B cell (primary cell): Measurements from ENCODE around the gene SLC44A3. TPM values are rescaled to one million over a fixed set of nuclear protein-coding genes. Genes with fewer than 3 reads are reported as not detected.

Experiments
- ATAC-seq: fragments of 200-7000 bp; cut with Tn5 transposase; one replicate; pipeline ENCODE4 v1.10.0; 2021; ENCODE audit warnings: low read depth, mild to moderate bottlenecking, moderate number of reproducible peaks, moderate library complexity
- CTCF ChIA-PET: fragments of 350-600 bp; sonication (Branson Sonifier 250); formaldehyde crosslinking; loops from one replicate; lab custom pipeline; 2021; ENCODE audit warnings: antibody characterized with exemption, inconsistent platforms; lab: Charles Lee
- POLR2A ChIA-PET: fragments of 350-600 bp; sonication (Branson Sonifier 250); formaldehyde crosslinking; loops from one replicate; lab custom pipeline; 2021; ENCODE audit warnings: antibody characterized with exemption; lab: Charles Lee
- DNase-seq: peaks from one replicate; pipeline ENCODE4 v3.0.0; 2013
- H2AFZ ChIP-seq: 2 replicates; pipeline ENCODE4 v1.6.1; 2012; ENCODE audit warnings: mild to moderate bottlenecking, low read depth, low read length; ENCODE audit not compliant: insufficient read depth, poor library complexity, severe bottlenecking
- H3K27ac ChIP-seq, 2 donors: 1 replicate in 1 of 2; 2 replicates in 1 of 2; pipeline ENCODE4 v1.5.1; 2012 to 2013; ENCODE audit warnings: low read length in 2 of 2, mild to moderate bottlenecking in 2 of 2, moderate library complexity in 1 of 2
- H3K27me3 ChIP-seq, 4 experiments: fragments of 200-600 bp in 1 of 4; sonication (generic) in 1 of 4; replicated peaks in 1 of 4; 1 replicate in 2 of 4; 2 replicates in 2 of 4; pipeline versions ENCODE4 v1.6.1 to v1.7.0; 2013 to 2016; ENCODE audit warnings: low read length in 3 of 4, mild to moderate bottlenecking in 2 of 4, mixed read lengths in 1 of 4, moderate library complexity in 1 of 4; ENCODE audit not compliant: insufficient read depth in 4 of 4, control insufficient read depth in 3 of 4; ENCODE audit errors: control extremely low read depth in 1 of 4
- H3K36me3 ChIP-seq, 2 experiments: replicated peaks in 1 of 2; 1 replicate in 1 of 2; 2 replicates in 1 of 2; pipeline versions ENCODE4 v1.6.1 to v1.7.1; 2013; ENCODE audit warnings: low read length in 1 of 2; ENCODE audit not compliant: insufficient read depth in 2 of 2, control insufficient read depth in 1 of 2; ENCODE audit errors: control extremely low read depth in 1 of 2, extremely low read depth in 1 of 2
- H3K4me1 ChIP-seq, 2 donors: fragments of 200-600 bp in 1 of 2; sonication (generic) in 1 of 2; 1 replicate in 1 of 2; 2 replicates in 1 of 2; pipeline versions ENCODE4 v1.5.1 to v1.6.1; 2013 to 2017; ENCODE audit warnings: low read length in 2 of 2; ENCODE audit not compliant: control insufficient read depth in 2 of 2, insufficient read depth in 2 of 2
- H3K4me2 ChIP-seq: replicated peaks from 2 replicates; pipeline ENCODE3; 2012; ENCODE audit warnings: mild to moderate bottlenecking, low read depth, low read length; ENCODE audit not compliant: poor library complexity, severe bottlenecking
- H3K4me3 ChIP-seq, 5 experiments: fragments of 200-600 bp in 1 of 5; sonication (generic) in 1 of 5; 1 replicate in 3 of 5; 2 replicates in 2 of 5; pipeline versions ENCODE4 v1.5.1 to v1.7.0; 2011 to 2016; ENCODE audit warnings: low read length in 4 of 5, mild to moderate bottlenecking in 4 of 5, low read depth in 2 of 5, control low read depth in 1 of 5, moderate library complexity in 1 of 5; ENCODE audit not compliant: insufficient read depth in 1 of 5; ENCODE audit errors: control extremely low read depth in 1 of 5, extremely low read depth in 1 of 5
- H3K79me2 ChIP-seq: fragments of 200-600 bp; sonication (generic); one replicate; pipeline ENCODE4 v1.6.0; 2016; ENCODE audit warnings: low read length; ENCODE audit not compliant: control insufficient read depth, insufficient read depth
- H3K9ac ChIP-seq: fragments of 200-600 bp; sonication (generic); 2 replicates; pipeline ENCODE4 v1.6.1; 2017; ENCODE audit warnings: mild to moderate bottlenecking, low read length, moderate library complexity
- H3K9me3 ChIP-seq, 3 donors: one replicate each; pipeline versions ENCODE4 v1.6.1 to v1.7.1; 2013; ENCODE audit warnings: low read length in 2 of 3; ENCODE audit not compliant: control insufficient read depth in 2 of 3, insufficient read depth in 1 of 3; ENCODE audit errors: control extremely low read depth in 1 of 3
- H4K20me1 ChIP-seq: 2 replicates; pipeline ENCODE4 v1.6.0; 2012; ENCODE audit warnings: mild to moderate bottlenecking, low read length; ENCODE audit not compliant: insufficient read depth, control insufficient read depth, poor library complexity, severe bottlenecking
- H3K27ac Mint-ChIP-seq: one replicate; pipeline ENCODE4 v1.8.0; 2021; ENCODE audit warnings: mixed read lengths
- H3K27me3 Mint-ChIP-seq: one replicate; pipeline ENCODE4 v1.8.0; 2021; ENCODE audit warnings: mixed read lengths
- H3K4me1 Mint-ChIP-seq: one replicate; pipeline ENCODE4 v1.8.0; 2021; ENCODE audit warnings: mixed read lengths
- H3K4me3 Mint-ChIP-seq: one replicate; pipeline ENCODE4 v1.8.0; 2021; ENCODE audit warnings: mixed read lengths
- H3K9me3 Mint-ChIP-seq: one replicate; pipeline ENCODE4 v1.8.0; 2022; ENCODE audit warnings: mixed read lengths; ENCODE audit not compliant: insufficient read depth
- CTCF ChIP-seq: fragments of 200-600 bp; IDR thresholded peaks from one replicate; pipeline ENCODE4 v1.8.0; 2022; ENCODE audit warnings: antibody characterized with exemption, mild to moderate bottlenecking
- EZH2 ChIP-seq: IDR thresholded peaks from 2 replicates; pipeline ENCODE4 v1.6.1; 2012; ENCODE audit warnings: borderline replicate concordance, low read depth, mild to moderate bottlenecking, moderate library complexity, low read length; ENCODE audit not compliant: insufficient read depth, poor library complexity, severe bottlenecking
- WGBS: methylation state at CpG from one replicate; pipeline ENCODE4 v1.1.5; 2013; ENCODE audit warnings: missing lambda C conversion rate; ENCODE audit not compliant: insufficient coverage; 5-methylcytosine and 5-hydroxymethylcytosine counted together
- intact Hi-C: fragments of 100-400 bp; cut with micrococcal nuclease; formaldehyde crosslinking; loops from one replicate; pipeline ENCODE4 v1.10.0; 2022
- polyA plus RNA-seq: library from polyadenylated mRNA; depleted of rRNA; stranded (reverse); fragments of >200 nt; gene quantifications from 2 replicates; pipeline ENCODE4 v1.2.3, GENCODE V29; 2012
- total RNA-seq, 2 donors: library from RNA; stranded (reverse); fragments of 120-200 nt in 1 of 2; gene quantifications; 1 replicate in 1 of 2; 2 replicates in 1 of 2; pipeline versions ENCODE4 v1.2.3 to v1.2.4, GENCODE V29; 2013 to 2022

The SLC44A3 gene
- total and polyA plus RNA-seq, 2 donors (not counting 1 experiment from before 2014, with no cell fraction given) = not detected

- no peaks in the 10 kb centered on the region for H4K20me1 ChIP-seq
- no peak overlapping the region for H3K4me3 ChIP-seq
- no peaks in the 10 kb centered on the region for H3K4me1 ChIP-seq
- no CpG with 5 or more reads among the region's 4 CpGs for WGBS
- Mint-ChIP-seq H3K4me3 (no peak overlapping the region), H3K4me1 (no peaks in the 10 kb centered on the region), H3K27me3 (peaks cover 25% of the 10 kb centered on the region), H3K9me3 (no peaks in the 10 kb centered on the region), H3K27ac (no peak overlapping the region)
- H3K9ac ChIP-seq = no peak overlapping the region
- no peaks in the 10 kb centered on the region for H3K9me3 ChIP-seq
- ChIA-PET POLR2A (no interaction called here), CTCF (interaction anchor here (1.1 kb wide), 1 partner anchor 21 kb away, joined by 4 read pairs; no protein-coding TSS in a partner anchor)
- no peak overlapping the region for H3K4me2 ChIP-seq
- intact Hi-C loops = no loop called here
- no peaks in the 10 kb centered on the region for H3K36me3 ChIP-seq
- peaks cover 0 to 9% (median 7%) of the 10 kb centered on the region in 4 experiments for H3K27me3 ChIP-seq
- H3K27ac ChIP-seq = no peak overlapping the region
- DNase-seq (no peak), ATAC-seq (no peak)
- H3K79me2 ChIP-seq = no peaks in the 10 kb centered on the region
- no peak overlapping the region for H2AFZ ChIP-seq
- TF ChIP-seq CTCF = no peak
- no peak for TF ChIP-seq EZH2
Measured at GRCh38 chr1:94875794-94876193, 55.6 kb downstream of the SLC44A3 start.

- H3K79me2 ChIP-seq = no peaks in the 10 kb centered on the region
- H2AFZ ChIP-seq = no peak overlapping the region
- peaks cover 0 to 9% (median 7%) of the 10 kb centered on the region in 4 experiments for H3K27me3 ChIP-seq
- no peaks in the 10 kb centered on the region for H3K9me3 ChIP-seq
- no peak overlapping the region for H3K4me3 Mint-ChIP-seq
- no peak overlapping the region for H3K4me3 ChIP-seq
- H3K4me1 ChIP-seq = no peaks in the 10 kb centered on the region
- ATAC-seq = no peak
- no peak overlapping the region for H3K27ac Mint-ChIP-seq
- no peak overlapping the region for H3K9ac ChIP-seq
- no peak for DNase-seq
- H3K4me2 ChIP-seq = no peak overlapping the region
- H3K4me1 Mint-ChIP-seq = no peaks in the 10 kb centered on the region
- H4K20me1 ChIP-seq = no peaks in the 10 kb centered on the region
- H3K9me3 Mint-ChIP-seq = no peaks in the 10 kb centered on the region
- ChIA-PET POLR2A (no interaction called here), CTCF (interaction anchor here (1.0 to 1.1 kb wide), 2 partner anchors 22 to 165 kb away, joined by 4 read pairs; no protein-coding TSS in a partner anchor)
- peaks cover 25% of the 10 kb centered on the region for H3K27me3 Mint-ChIP-seq
- WGBS = 84% methylated on average over 3 of the region's 3 CpGs
- H3K36me3 ChIP-seq = no peaks in the 10 kb centered on the region
- H3K27ac ChIP-seq = no peak overlapping the region
- TF ChIP-seq CTCF (no peak), EZH2 (no peak)
- intact Hi-C loops = no loop called here
Measured at GRCh38 chr1:94876362-94876761, 56.2 kb downstream of the SLC44A3 start.
